Liver (tissue), 3 donors: ENCODE measurements around the gene PLCB2.

Experiments used
- GABPA ChIP-seq, 2 donors: IDR thresholded peaks in 1 of 2; conservative IDR thresholded peaks in 1 of 2; 2 replicates each; pipeline ENCODE4 v1.6.1; 2016; ENCODE audit warnings: antibody characterized with exemption in 2 of 2, mild to moderate bottlenecking in 1 of 2, moderate library complexity in 1 of 2
- SP1 ChIP-seq: IDR thresholded peaks from 2 replicates; pipeline ENCODE4 v1.6.1; 2018; ENCODE audit warnings: antibody characterized with exemption, mild to moderate bottlenecking
- TF ChIP-seq, protein P1 (sequence below): fragments of 150-350 bp; IDR thresholded peaks from 2 replicates; pipeline ENCODE4 v1.5.1; 2017; ENCODE audit warnings: improper control_type of control experiment, low read depth, low read length; ENCODE audit not compliant: missing input control
- TF ChIP-seq, protein P2 (sequence below): IDR thresholded peaks from 2 replicates; pipeline ENCODE4 v1.6.1; 2016; ENCODE audit warnings: antibody characterized with exemption
- donor health status: healthy.
- donor health status: healthy.

DNA sequence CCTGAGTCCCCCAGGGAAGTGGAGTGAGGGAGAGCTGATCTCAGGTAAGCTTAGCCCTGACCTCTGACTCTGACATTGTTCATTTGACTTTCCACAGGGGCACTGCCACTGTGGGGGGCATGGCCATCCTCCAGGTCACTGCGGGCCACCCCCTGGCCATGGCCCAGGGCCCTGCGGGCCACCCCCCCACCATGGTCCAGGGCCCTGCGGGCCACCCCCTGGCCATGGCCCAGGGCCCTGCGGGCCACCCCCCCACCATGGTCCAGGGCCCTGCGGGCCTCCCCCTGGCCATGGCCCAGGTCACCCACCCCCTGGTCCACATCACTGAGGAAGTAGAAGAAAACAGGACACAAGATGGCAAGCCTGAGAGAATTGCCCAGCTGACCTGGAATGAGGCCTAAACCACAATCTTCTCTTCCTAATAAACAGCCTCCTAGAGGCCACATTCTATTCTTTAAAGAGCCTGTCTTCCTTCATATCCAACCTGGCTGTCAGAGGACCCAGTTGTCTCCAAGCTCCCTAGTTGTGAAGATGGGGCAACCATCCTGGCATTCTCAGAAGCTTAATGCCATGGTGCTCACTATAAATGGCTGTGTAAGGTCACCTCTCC lies 48.3 kb upstream of the PLCB2 start:
- TF ChIP-seq SP1 (no peak), GABPA (IDR thresholded peaks at IDR 0.05 in 1 of 2, conservative IDR thresholded peaks at IDR 0.05 in 1 of 2) (no peak)
- TF ChIP-seq, protein P1, sequence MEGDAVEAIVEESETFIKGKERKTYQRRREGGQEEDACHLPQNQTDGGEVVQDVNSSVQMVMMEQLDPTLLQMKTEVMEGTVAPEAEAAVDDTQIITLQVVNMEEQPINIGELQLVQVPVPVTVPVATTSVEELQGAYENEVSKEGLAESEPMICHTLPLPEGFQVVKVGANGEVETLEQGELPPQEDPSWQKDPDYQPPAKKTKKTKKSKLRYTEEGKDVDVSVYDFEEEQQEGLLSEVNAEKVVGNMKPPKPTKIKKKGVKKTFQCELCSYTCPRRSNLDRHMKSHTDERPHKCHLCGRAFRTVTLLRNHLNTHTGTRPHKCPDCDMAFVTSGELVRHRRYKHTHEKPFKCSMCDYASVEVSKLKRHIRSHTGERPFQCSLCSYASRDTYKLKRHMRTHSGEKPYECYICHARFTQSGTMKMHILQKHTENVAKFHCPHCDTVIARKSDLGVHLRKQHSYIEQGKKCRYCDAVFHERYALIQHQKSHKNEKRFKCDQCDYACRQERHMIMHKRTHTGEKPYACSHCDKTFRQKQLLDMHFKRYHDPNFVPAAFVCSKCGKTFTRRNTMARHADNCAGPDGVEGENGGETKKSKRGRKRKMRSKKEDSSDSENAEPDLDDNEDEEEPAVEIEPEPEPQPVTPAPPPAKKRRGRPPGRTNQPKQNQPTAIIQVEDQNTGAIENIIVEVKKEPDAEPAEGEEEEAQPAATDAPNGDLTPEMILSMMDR = no peak
- TF ChIP-seq, protein P2, sequence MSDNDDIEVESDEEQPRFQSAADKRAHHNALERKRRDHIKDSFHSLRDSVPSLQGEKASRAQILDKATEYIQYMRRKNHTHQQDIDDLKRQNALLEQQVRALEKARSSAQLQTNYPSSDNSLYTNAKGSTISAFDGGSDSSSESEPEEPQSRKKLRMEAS = no peak
